NT2/D1 (cell line): Measurements from ENCODE around the gene BEST2.
"Not testable (repeated sequence)": the region's sequence is repeated elsewhere in the genome, so short reads cannot be mapped to it uniquely, and the experiment has no call there.

ENCODE experiments used
- DNase-seq: peaks from one replicate; pipeline ENCODE4 v3.0.0-alpha.2; 2011; ENCODE audit warnings: low read depth, low spot score
- H3K27me3 ChIP-seq: 2 replicates; pipeline ENCODE4 v1.6.0; 2011; ENCODE audit warnings: mild to moderate bottlenecking; ENCODE audit not compliant: insufficient read length, insufficient read depth
- H3K36me3 ChIP-seq: 2 replicates; pipeline ENCODE4 v1.6.1; 2011; ENCODE audit warnings: mild to moderate bottlenecking, low read length, mixed read lengths; ENCODE audit not compliant: insufficient read depth, insufficient read length
- H3K4me1 ChIP-seq: 2 replicates; pipeline ENCODE4 v1.5.1; 2011; ENCODE audit not compliant: insufficient read depth, insufficient read length
- H3K4me3 ChIP-seq: 2 replicates; pipeline ENCODE4 v1.5.1; 2011; ENCODE audit warnings: low read depth; ENCODE audit not compliant: insufficient read length
- H3K9ac ChIP-seq: 2 replicates; pipeline ENCODE4 v1.6.0; 2011; ENCODE audit warnings: low read depth; ENCODE audit not compliant: insufficient read length
- H3K9me3 ChIP-seq: 2 replicates; pipeline ENCODE4 v1.5.1; 2011; ENCODE audit warnings: mild to moderate bottlenecking, low read length; ENCODE audit not compliant: insufficient read depth
- SUZ12 ChIP-seq: IDR thresholded peaks from 2 replicates; pipeline ENCODE4 v1.6.1; 2011; ENCODE audit not compliant: insufficient read length, insufficient read depth; ENCODE audit errors: extremely low read depth
- YY1 ChIP-seq: IDR thresholded peaks from 2 replicates; pipeline ENCODE4 v1.6.1; 2011; ENCODE audit not compliant: insufficient read length, insufficient read depth
- ZNF274 ChIP-seq: IDR thresholded peaks from 2 replicates; pipeline ENCODE4 v1.6.1; 2011; ENCODE audit warnings: mild to moderate bottlenecking, low read depth, low read length

The BEST2 gene

DNA sequence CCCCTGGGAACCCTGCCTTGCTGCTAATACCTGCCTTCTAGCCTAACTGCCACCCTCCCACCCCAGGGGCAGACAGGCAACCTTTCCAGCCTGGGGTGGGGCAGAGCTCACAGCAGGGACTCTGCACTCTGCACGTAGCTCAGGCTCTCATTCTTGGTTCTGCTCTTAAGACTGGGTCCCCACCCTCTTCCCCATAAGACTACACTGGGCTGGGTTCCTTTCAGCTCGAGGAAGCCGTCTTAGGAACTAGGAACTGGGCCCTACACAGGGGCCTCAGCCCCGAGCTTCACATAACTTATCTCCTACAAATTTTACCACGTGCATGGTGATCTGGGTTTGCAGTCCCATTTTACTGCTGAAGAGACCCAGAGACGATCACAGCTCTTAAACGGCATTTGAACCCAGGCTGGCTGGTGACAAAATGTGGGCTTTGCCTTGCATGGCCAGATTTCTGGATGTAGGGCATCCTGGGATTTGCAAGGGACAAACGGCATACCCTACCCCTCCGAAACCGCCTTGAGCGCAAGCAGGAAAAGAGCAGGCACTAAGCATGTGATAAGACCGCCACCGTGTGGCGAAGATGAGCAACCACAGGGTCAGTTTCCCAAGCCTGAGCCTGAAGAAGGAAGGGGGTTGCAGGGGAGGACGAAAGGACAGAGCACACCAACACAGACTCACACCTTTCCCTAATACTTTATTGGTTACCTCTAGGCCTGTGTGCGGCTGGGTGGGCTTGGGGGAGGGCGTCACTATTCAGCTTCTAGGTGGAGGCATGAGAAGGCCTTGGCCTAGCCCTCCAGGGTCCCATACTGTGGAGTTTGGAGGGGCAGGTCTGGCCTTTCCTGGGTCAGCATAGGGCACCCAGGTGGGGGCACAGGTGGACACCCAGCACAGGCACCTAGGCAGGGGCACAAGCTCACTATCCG, 44.8 kb downstream of the BEST2 start:
- DNase-seq, result peak; percentile 84
- H3K4me3 ChIP-seq, result no peak overlapping the region

DNA sequence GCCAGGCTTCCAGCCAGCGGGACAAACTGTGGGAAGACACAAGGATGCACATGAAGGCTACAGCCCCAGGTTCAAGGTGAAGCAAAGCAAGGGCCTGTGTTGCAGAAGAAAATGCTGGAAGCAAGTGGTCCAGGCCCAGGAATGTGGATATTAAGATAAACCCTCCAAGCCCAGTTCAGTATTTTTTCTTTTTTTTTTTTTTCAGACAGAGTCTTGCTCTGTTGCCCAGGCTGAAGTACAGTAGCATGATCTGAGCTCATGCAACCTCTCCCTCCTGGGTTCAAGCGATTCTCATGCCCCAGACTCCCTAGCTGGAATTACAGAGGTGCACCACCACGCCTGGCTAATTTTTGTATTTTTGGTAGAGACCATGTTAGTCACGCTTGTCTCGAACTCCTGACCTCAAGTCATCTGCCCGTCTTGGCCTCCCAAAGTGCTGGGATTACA, 45.6 kb downstream of the BEST2 start:
- TF ChIP-seq YY1 (no peak), SUZ12 (no peak), ZNF274 (no peak)
- no peak for DNase-seq
- H3K4me1 ChIP-seq, result peaks cover 13% of the 10 kb centered on the region

More for the DNA sequence above, 44.8 kb downstream of the BEST2 start:
- Histone ChIP-seq H3K9me3 (no peaks in the 10 kb centered on the region), H3K27me3 (peaks cover 15% of the 10 kb centered on the region), H3K9ac (peak overlapping the region; percentile 58), H3K4me1 (peaks cover 13% of the 10 kb centered on the region), H3K36me3 (peaks cover 29% of the 10 kb centered on the region)
- TF ChIP-seq SUZ12, result no peak
- no peak for TF ChIP-seq ZNF274
- TF ChIP-seq YY1, result no peak

DNA sequence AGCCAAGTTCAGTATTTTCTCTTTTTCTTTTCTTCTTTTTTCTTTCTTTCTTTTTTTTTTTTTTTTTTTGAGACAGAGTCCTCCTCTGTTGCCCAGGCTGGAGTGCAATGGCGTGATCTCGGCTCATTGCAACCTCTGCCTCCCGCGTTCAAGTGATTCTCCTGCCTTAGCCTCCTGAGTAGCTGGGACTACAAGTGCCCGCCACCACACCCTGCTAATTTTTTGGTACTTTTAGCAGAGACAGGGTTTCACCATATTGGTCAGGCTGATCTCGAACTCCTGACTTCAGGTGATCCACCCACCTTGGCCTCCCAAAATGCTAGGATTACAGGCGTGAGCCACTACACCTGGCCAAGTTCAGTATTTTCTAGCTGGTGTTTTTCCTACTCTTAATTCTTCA, 46.0 kb downstream of the BEST2 start:
- H3K9ac ChIP-seq, DNase-seq, H3K4me3 ChIP-seq, H3K9me3 ChIP-seq: not testable (repeated sequence)
- Histone ChIP-seq H3K4me1 (peaks cover 13% of the 10 kb centered on the region), H3K36me3 (peaks cover 26% of the 10 kb centered on the region), H3K27me3 (peaks cover 12% of the 10 kb centered on the region)

More for the DNA sequence above, 45.6 kb downstream of the BEST2 start:
- Histone ChIP-seq H3K9ac (no peak overlapping the region), H3K4me3 (no peak overlapping the region), H3K36me3 (peaks cover 29% of the 10 kb centered on the region), H3K9me3 (no peaks in the 10 kb centered on the region), H3K27me3 (peaks cover 12% of the 10 kb centered on the region)

DNA sequence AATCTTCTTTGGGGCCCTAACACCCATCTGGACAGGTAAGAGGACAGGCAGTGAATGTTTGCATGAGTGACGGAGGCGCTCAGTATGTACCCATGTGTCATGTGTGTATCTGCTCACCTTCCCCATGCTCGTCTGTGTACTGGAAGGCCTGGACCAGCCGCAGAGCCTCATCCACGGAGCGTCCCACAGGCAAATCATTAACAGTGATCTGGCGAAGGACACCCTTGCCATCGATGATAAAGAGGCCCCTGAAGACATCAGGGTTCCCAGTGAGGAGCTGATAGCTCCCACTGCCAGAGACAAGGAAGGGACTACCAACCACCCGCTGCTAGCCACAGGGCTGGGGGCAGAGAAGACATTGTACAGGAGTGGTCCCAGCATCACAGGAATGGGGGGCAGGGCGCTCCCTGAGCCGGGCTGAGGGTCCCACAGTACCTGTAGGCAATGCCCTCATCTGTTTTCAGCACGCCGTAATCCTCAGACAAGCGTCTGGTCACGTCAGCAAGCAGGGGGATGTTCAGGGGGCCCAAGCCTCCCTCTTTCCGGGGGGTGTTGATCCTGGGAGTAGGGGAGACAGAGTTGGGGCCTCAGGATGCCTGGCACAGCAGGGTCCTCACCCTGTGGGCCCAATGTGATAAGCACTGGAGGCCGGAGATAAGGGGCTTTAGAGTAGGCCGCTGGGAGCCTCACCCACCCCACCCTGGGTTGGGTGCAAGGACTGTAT, 48.3 kb downstream of the BEST2 start:
- peaks cover 18% of the 10 kb centered on the region for H3K27me3 ChIP-seq
- no peaks in the 10 kb centered on the region for H3K9me3 ChIP-seq
- no peak for DNase-seq
- no peak for TF ChIP-seq YY1
- no peak for TF ChIP-seq SUZ12
- no peak for TF ChIP-seq ZNF274
- H3K36me3 ChIP-seq, result peaks cover 26% of the 10 kb centered on the region
- peaks cover 10% of the 10 kb centered on the region for H3K4me1 ChIP-seq
- H3K4me3 ChIP-seq, result no peak overlapping the region
- H3K9ac ChIP-seq, result peak overlapping the region; percentile 100

DNA sequence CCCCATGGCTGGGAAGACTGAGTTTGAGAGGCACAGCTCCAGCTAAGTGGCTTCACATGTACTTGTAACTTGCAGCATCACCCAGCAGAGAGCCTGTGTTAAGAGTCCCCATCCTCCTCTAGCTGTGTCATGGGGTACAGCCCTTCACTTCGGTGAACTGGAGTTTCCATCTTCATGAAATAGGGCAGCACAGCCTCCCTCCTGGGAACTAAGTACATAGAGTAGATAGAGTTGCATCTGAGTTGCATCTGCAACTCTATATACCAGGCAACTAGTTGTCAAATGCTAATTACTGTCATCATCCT, 48.8 kb downstream of the BEST2 start:
- Histone ChIP-seq H3K9ac (peak overlapping the region; percentile 100), H3K4me1 (peaks cover 10% of the 10 kb centered on the region), H3K27me3 (peaks cover 18% of the 10 kb centered on the region), H3K36me3 (peaks cover 26% of the 10 kb centered on the region), H3K4me3 (peak overlapping the region; percentile 100), H3K9me3 (no peaks in the 10 kb centered on the region)
- DNase-seq, result no peak
- TF ChIP-seq SUZ12, result no peak
- no peak for TF ChIP-seq YY1
- TF ChIP-seq ZNF274, result no peak

DNA sequence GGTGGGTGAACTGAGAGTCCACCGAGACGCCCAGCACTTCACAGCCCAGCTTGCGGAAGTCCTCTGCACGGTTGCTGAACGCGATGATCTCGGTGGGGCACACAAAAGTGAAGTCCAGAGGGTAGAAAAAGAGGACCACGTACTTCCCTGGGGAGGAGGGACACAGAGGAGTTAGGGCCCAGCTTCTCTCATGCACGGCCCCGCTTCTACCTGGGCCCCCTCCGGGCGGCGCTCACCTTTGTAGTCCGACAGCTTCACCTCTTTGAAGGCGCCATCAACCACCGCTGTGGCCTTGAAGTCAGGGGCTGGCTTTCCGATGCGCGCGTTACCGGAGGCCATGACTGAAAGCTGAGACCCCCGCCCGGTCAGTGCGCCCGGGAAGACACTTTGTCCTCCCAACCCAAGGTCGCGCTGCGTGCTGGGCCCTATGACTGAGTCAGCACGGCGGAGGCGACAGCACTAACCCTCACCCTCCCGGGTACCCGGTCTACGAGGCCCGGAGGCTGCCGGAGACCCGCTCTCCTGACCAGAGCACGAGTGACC, 49.4 kb downstream of the BEST2 start:
- peaks cover 26% of the 10 kb centered on the region for H3K36me3 ChIP-seq
- no peaks in the 10 kb centered on the region for H3K9me3 ChIP-seq
- no peak for DNase-seq
- H3K27me3 ChIP-seq, result peaks cover 18% of the 10 kb centered on the region
- TF ChIP-seq SUZ12, result no peak
- TF ChIP-seq YY1, result no peak
- peak overlapping the region; percentile 100 for H3K9ac ChIP-seq
- peaks cover 7% of the 10 kb centered on the region for H3K4me1 ChIP-seq
- peak overlapping the region; percentile 100 for H3K4me3 ChIP-seq
